ENCODE data around the gene ZNF750. TPM values are rescaled to one million over a fixed set of nuclear protein-coding genes. Genes with fewer than 3 reads are reported as not detected.

The ZNF750 gene
- total and polyA plus RNA-seq, 2 donors (not counting 3 experiments of a cell fraction or from before 2014, with no cell fraction given) = 0.15 to 0.80 TPM

GRCh38 chr17:82821554-82821953 is 18.3 kb downstream of the ZNF750 start:
- Histone ChIP-seq H3K4me1 (ENCODE audit: control insufficient read depth, extremely low read depth, insufficient read depth, low read length) (no peaks in the 10 kb centered on the region), H3K9me1 (replicated peaks; ENCODE audit: control insufficient read depth, extremely low read depth, insufficient read depth, low read length) (no peaks in the 10 kb centered on the region), H4K20me1 (replicated peaks; ENCODE audit: control insufficient read depth, extremely low read depth, insufficient read depth, low read length) (no peaks in the 10 kb centered on the region), H3K4me2 (ENCODE audit: insufficient read depth, low read length) (no peak overlapping the region), H3K79me2 (ENCODE audit: control insufficient read depth, insufficient read depth, low read length) (no peaks in the 10 kb centered on the region), H3K4me3 (replicated peaks in 1 of 3; ENCODE audit: insufficient read depth in 1 of 3, low read depth in 1 of 3, low read length in 3 of 3) (no peak overlapping the region), H2AFZ (ENCODE audit: low read depth, low read length) (no peak overlapping the region), H3K9me3 (replicated peaks; ENCODE audit: control insufficient read depth, insufficient read depth, low read length) (no peaks in the 10 kb centered on the region), H3K27me3 (ENCODE audit: control insufficient read depth in 2 of 2, insufficient read depth in 2 of 2, low read length in 2 of 2) (no peaks in the 10 kb centered on the region), H3K27ac (ENCODE audit: insufficient read depth, low read depth, low read length) (no peak overlapping the region), H3K36me3 (ENCODE audit: control insufficient read depth in 2 of 2, extremely low read depth in 1 of 2, insufficient read depth in 2 of 2, low read length in 2 of 2) (no peaks in the 10 kb centered on the region), H3K9ac (replicated peaks; ENCODE audit: extremely low read depth, insufficient read depth, low read length) (no peak overlapping the region)
- FAIRE-seq (no peak), DNase-seq (ENCODE audit: low read depth, low spot score) (no peak)
- no TSS peak for BruUV-seq (replicated peaks)
- intact Hi-C loops (cut with micrococcal nuclease) = no loop called here
- TF ChIP-seq JUN (IDR thresholded peaks at IDR 0.05; ENCODE audit: borderline replicate concordance, insufficient read depth, insufficient read length, low read depth) (no peak), CTCF (IDR thresholded peaks at IDR 0.05; ENCODE audit: extremely low read depth in 1 of 2, insufficient read depth in 1 of 2, low read depth in 1 of 2, low read length in 2 of 2) (no peak), MYC (IDR thresholded peaks at IDR 0.05; ENCODE audit: low read depth, low read length) (no peak), POLR2A (IDR thresholded peaks at IDR 0.05; ENCODE audit: low read depth, low read length) (no peak), MAX (IDR thresholded peaks at IDR 0.05; ENCODE audit: insufficient read depth, insufficient read length) (no peak), POLR2AphosphoS5 (IDR thresholded peaks at IDR 0.05; ENCODE audit: insufficient read depth, low read depth, low read length) (no peak), EZH2 (IDR thresholded peaks at IDR 0.05; ENCODE audit: borderline replicate concordance, low read depth, low read length, severe bottlenecking) (no peak), FOS (IDR thresholded peaks at IDR 0.05; ENCODE audit: borderline replicate concordance, insufficient read depth, low read length) (no peak), GATA2 (IDR thresholded peaks at IDR 0.05; ENCODE audit: insufficient read depth, insufficient read length, low read depth, low read length) (no peak)
- ChIA-PET POLR2A (no interaction called here), CTCF (interaction anchor here (1.6 kb wide), 1 partner anchor 40 kb away, joined by 7 read pairs; no protein-coding TSS in a partner anchor)
- dilution Hi-C loops (cut with MboI; ENCODE audit: extremely low pct_ligation_motif_present, low sequenced_read_pairs) = no loop called here
